MG63 (cell line): Measurements from ENCODE around the gene SP110. TPM values are rescaled to one million over a fixed set of nuclear protein-coding genes. Genes with fewer than 3 reads are reported as not detected.

Experiments used
- DNase-seq: peaks from one replicate; pipeline ENCODE4 v3.0.0-alpha.2; 2020
- H3K27me3 ChIP-seq: fragments of 250-450 bp; sonication (Bioruptor Pico); 2 replicates; pipeline ENCODE4 v1.5.1; 2020; ENCODE audit warnings: mild to moderate bottlenecking, moderate library complexity
- H3K36me3 ChIP-seq: fragments of 250-450 bp; sonication (Bioruptor Pico); 2 replicates; pipeline ENCODE4 v1.5.1; 2020; ENCODE audit warnings: mild to moderate bottlenecking, moderate library complexity
- H3K4me3 ChIP-seq: fragments of 250-450 bp; sonication (Bioruptor Pico); 2 replicates; pipeline ENCODE4 v1.5.1; 2020; ENCODE audit warnings: mild to moderate bottlenecking, moderate library complexity
- H3K9me3 ChIP-seq: fragments of 250-450 bp; sonication (Bioruptor Pico); 2 replicates; pipeline ENCODE4 v1.5.1; 2020; ENCODE audit warnings: mild to moderate bottlenecking, moderate library complexity
- total RNA-seq: library from RNA; depleted of rRNA; stranded (reverse); fragments of >200 nt; shearing (Covaris generic); gene quantifications from 2 replicates; pipeline ENCODE4 v1.2.3, GENCODE V29; 2014; ENCODE audit warnings: low replicate concordance

The SP110 gene
- total RNA-seq, 1 experiment from 2014 or later = 7.2 TPM

DNA sequence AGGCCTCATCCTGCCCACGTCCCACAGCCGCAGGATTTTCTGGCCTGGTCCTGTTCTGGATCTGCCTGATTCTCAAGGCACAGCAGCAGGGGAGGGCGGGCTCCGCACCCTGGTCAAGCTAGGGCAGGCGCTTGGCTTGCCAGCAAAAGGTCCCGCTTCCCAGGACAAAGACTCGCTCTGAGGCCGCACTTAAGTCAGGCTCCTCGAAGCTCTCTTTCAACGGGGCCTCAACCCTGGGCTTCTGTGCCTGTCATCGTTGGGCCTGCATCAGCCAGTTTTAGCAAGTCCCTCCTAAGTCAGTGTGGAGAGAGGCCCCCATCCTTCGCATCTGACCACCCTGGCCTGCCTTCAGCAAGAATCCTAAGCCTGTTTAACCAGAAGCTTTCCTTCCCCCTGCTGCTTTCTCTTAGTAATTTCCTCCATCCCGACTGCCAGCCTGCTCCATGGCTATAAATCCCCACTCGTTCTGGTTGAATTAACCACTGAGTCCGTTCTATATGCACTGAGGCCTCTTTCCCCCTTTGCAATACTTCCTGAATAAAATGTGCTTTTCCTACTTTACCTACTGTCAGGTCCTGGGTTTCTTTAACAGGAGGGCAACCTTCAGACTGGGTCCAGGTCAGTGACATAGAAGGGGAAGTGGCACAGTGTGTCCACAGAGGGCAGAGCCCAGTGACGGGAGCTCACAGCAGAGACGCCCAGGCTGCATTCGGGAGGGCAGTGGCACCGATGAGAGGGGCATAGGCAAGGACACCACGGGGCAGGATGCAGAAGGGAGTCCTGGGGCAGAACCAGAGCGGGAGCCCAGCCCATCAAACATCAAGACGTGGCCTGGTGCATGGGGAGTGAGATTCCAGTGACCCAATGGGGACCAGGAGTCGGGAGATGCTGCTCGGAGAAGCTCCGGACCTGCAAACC is 62.7 kb downstream of the SP110 start:
- Histone ChIP-seq H3K27me3 (no peaks in the 10 kb centered on the region), H3K9me3 (peaks cover 6% of the 10 kb centered on the region), H3K4me3 (no peak overlapping the region), H3K36me3 (no peaks in the 10 kb centered on the region)
- no peak for DNase-seq

DNA sequence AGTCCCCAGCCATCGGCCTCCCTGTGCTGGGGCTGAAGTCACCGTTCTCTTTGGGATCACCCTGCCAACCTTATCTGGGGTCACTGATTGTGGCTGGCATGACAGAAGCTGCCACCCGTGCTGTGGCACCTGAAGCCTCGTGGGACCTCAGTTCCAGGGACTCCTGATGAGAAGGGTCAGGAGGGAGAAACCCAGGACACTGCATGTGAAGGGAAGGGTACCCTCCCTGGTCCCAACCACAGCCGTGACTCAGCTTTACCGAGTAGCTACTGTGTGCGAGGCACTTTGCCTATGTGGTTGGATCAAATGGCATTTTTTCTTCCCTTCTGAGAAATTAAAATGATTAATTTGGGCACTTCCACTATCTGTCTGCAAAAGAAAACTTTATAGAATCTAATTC is 64.4 kb downstream of the SP110 start:
- Histone ChIP-seq H3K9me3 (peaks cover 6% of the 10 kb centered on the region), H3K4me3 (no peak overlapping the region), H3K36me3 (no peaks in the 10 kb centered on the region), H3K27me3 (no peaks in the 10 kb centered on the region)
- no peak for DNase-seq

DNA sequence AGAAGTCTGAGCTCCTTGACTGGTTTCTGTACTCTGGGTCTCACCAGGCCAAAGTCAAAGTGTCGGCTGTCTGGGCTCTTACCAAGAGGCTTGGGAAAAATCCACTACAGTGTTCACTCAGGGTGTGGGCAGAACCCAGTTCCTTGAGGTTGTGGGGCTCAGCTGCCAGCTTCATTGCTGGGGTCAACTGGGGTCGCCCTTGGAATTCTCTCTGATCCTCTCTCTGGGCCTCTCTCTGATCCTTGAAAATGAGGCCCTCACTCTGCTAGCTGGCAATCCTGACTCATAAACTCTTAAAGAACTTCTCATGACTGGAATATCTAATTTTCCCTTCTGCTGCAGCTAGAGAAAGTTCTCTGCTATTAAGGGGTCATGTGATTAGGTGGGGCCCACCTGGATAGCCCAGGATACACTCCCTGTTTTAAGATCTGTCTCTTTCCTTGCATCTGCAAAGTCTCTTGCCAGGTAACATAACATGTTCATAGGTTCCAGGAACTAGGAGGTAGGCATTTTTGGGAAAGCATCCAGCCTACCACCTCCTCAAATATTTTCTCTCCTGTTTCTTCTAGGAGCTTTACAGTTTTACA is 66.3 kb downstream of the SP110 start:
- peaks cover 3% of the 10 kb centered on the region for H3K9me3 ChIP-seq
- no peak overlapping the region for H3K4me3 ChIP-seq
- no peaks in the 10 kb centered on the region for H3K36me3 ChIP-seq
- H3K27me3 ChIP-seq = no peaks in the 10 kb centered on the region
- peak; percentile 22 for DNase-seq

DNA sequence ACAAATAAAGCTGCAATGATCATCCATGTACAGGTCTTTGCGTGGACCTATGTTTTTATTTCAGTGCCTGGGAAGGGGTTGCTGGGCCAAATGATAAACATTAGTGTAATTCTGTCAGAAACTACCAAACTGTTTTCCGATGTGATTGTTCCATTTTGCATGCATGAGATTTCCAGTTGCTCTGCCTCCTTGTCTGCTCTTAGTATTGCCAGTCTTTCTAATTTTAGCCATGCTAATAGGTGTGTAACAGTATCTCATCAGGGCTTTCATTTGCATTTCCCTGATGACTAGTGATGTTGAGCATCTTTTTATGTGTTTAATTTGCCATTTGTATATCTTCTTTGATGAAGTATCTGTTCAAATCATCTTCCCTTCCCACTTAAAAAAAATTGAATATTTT is 67.5 kb downstream of the SP110 start:
- no peak for DNase-seq
- H3K4me3 ChIP-seq = no peak overlapping the region
- no peaks in the 10 kb centered on the region for H3K9me3 ChIP-seq
- no peaks in the 10 kb centered on the region for H3K27me3 ChIP-seq
- H3K36me3 ChIP-seq = no peaks in the 10 kb centered on the region

DNA sequence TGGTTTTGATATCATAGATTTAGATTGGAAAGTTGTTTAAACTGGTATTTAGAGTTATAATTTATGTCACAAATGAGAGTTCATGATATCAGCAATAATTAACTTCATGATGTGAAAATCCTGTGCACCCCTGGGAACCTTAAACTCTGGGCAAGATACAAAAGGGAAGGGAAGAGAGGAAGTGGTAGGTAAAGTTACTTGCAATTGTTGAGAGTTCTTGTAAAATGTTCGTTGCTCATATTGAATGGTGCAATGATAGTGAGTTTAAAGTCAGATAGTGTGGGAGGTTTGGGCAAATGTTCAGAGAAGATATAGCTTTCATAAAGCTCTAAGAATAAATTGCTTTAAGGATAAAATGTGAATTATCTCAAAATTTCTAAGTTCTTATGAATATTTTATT is 75.4 kb downstream of the SP110 start:
- no peak overlapping the region for H3K4me3 ChIP-seq
- no peaks in the 10 kb centered on the region for H3K36me3 ChIP-seq
- H3K27me3 ChIP-seq = no peaks in the 10 kb centered on the region
- peaks cover 3% of the 10 kb centered on the region; the same call in 1 of the 2 replicates for H3K9me3 ChIP-seq
- no peak for DNase-seq

DNA sequence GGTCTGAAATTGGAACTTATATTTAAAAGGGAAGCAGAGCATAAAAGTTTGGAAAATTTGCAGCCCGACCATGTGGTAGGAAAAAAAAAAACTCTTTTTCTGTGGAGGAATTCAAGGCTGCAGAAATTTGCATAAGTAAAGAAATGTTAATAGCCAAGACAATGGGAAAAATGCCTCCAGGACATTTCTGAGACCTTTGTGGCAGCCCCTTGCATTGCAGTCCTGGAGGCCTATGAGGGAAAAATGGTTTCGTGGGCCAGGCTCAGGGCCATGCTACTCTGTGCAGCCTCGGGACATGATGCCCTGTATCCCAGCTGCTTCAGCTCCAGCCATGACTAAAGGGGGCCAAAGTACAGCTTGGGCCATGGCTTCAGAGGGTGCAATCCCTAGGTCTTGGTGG is 79.1 kb downstream of the SP110 start:
- peaks cover 3% of the 10 kb centered on the region; the same call in 1 of the 2 replicates for H3K9me3 ChIP-seq
- no peaks in the 10 kb centered on the region for H3K36me3 ChIP-seq
- DNase-seq = no peak
- no peaks in the 10 kb centered on the region for H3K27me3 ChIP-seq
- no peak overlapping the region for H3K4me3 ChIP-seq

DNA sequence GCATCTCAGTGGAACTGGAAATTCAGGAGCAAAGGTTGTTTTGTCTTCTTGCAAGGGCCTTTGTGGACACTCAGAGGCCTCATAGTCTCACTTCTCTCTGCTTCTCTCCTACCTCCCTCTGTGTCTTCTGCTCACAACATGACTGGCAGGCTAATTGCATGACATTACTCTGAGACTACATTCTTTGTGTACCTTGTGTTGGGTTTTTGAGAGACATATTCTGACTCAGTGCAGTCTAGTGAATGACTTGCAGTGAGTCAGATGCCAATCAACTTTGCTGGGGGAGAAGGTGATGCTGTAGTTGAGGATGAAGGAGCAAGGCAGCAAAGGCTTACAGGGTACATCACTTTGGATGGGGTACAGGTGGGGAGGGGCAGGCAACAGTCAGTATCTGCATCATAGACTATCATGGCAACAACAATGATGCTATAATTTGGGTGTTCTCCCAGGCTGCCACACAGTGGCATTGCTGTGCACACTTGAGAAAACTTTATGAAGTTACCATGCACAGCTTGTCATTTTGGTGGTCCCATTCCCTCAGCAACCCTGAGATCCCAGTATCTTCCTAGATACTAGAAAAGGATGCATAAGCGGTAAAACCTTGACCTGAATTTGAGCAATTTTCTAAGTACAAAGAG is 81.8 kb downstream of the SP110 start:
- Histone ChIP-seq H3K4me3 (no peak overlapping the region), H3K9me3 (peaks cover 24% of the 10 kb centered on the region), H3K27me3 (no peaks in the 10 kb centered on the region), H3K36me3 (no peaks in the 10 kb centered on the region)
- peak; percentile 37 for DNase-seq

DNA sequence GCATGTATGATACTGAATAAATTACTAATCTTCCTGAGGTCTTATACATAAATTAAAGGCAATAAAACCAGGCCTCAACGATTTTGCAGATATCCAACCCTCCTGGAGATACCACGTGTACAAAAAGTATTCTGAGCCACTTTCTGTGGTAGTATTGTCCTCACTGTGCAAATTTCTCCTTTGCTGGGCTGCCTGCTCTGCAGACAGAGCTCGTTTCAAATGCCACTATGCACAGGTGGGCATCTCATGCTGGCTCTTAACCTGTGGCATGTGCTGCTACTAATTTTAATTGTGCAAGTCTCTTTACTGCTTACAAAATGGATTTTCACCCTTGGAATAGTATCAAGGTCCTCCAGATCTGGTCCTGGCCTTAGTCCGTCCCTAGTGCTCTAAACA is 84.7 kb downstream of the SP110 start:
- no peak for DNase-seq
- H3K9me3 ChIP-seq = peaks cover 31% of the 10 kb centered on the region
- no peak overlapping the region for H3K4me3 ChIP-seq
- no peaks in the 10 kb centered on the region for H3K27me3 ChIP-seq
- H3K36me3 ChIP-seq = no peaks in the 10 kb centered on the region

DNA sequence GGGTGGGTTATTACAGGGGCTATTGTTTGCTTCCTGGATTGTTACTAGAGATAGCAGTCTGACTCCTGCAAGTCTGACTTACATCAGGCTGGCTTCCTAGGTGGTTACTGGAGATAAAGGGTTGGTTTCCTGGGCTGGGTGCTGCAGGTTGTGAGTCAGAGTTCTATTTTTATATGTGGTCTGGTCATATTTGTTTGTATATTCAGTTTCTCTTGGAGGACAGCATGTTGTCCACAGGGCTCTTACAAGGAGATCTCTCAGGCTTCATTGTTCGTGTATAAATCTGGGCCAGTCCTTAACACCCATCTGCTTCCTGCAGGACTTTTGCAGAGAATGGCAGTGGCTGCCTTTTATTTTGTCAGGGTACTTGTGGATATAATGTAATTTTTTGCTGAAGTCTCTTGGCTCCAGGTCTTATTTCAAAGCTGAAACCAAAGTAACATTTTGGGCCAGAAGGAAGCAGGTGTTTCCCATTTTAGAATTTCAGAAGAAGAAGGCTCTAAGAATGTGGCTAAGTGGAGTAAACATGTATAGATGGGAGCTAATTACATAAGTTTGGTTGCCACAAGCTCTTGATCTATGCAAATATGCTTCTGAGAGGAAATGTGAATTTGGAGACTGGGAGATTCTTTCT is 85.2 kb downstream of the SP110 start:
- Histone ChIP-seq H3K36me3 (no peaks in the 10 kb centered on the region), H3K27me3 (no peaks in the 10 kb centered on the region), H3K4me3 (no peak overlapping the region), H3K9me3 (peaks cover 28% of the 10 kb centered on the region)
- DNase-seq = peak; percentile 54

DNA sequence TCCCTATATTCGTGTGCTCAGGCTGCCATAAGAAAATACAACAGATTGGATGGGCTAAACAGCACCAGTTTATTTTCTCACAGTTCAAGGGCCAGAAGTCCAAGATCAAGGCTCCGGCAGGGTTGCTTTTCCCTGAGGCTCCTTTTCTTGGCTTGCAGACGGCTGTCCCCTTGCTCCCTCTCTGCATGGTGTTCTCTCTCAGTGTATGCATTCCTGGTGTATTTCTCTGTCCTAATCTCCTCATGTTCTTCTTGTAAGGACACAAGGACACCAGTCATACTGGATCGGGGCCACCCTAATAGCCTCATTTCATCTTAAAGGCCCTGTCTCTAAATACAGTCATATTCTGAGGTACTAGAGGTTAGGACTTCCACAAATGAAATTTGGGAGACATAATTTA is 88.4 kb downstream of the SP110 start:
- Histone ChIP-seq H3K4me3 (no peak overlapping the region), H3K9me3 (peaks cover 28% of the 10 kb centered on the region), H3K36me3 (no peaks in the 10 kb centered on the region), H3K27me3 (no peaks in the 10 kb centered on the region)
- DNase-seq = no peak

DNA sequence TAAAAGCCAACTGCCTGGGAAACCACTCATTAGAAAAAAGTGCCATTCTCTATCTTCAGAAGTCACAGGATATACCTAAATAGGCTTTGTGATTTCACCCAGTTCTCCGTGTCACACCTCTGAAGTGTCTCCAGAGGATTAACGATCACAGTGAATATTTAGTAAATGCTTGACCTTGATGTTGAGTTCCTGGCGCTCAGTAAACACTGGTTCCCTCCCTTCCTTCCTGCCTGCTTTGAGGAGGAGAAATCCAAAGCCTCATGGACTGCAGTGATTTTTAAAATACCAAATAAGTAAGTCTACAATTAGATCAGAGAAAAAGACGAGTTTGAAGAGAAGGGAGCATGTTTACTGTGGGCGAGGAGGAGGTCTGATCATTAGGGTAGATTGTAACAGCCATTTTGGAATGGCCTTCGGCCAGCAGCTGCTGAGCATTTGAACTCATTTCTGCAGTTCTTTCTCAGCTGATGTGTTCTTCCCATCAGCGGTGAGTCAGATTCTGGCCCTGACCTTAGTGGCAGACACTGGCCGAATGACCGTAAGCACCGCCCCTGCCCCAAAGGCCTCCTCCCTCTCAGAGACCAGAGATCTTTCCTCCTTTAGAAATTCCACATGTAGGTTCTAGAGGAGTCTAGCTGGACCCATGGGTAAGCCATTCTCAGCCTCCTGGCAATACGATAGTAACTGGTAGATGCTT is 89.0 kb downstream of the SP110 start:
- Histone ChIP-seq H3K9me3 (peaks cover 28% of the 10 kb centered on the region), H3K27me3 (no peaks in the 10 kb centered on the region), H3K36me3 (no peaks in the 10 kb centered on the region), H3K4me3 (no peak overlapping the region)
- DNase-seq = peak; percentile 91

DNA sequence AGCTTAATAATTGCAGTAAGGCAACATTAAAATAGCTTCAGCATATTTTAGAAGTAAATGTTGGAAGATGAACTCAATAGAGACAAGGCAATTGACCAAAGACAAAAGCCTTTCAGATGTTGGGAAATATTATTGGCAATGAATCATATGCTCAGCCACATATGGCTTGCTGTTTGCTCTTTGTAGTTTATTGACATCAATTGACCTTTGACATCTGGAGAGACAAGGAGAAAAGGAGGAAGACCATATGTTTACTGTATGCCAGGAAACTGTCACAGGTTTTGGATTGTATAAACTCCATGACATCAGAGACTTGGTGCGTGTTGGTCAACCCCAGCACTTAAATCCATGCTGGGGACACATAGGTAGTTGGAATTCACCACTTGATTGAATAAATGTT is 90.4 kb downstream of the SP110 start:
- H3K4me3 ChIP-seq = no peak overlapping the region
- peaks cover 20% of the 10 kb centered on the region for H3K9me3 ChIP-seq
- no peaks in the 10 kb centered on the region for H3K36me3 ChIP-seq
- H3K27me3 ChIP-seq = no peaks in the 10 kb centered on the region
- DNase-seq = no peak

DNA sequence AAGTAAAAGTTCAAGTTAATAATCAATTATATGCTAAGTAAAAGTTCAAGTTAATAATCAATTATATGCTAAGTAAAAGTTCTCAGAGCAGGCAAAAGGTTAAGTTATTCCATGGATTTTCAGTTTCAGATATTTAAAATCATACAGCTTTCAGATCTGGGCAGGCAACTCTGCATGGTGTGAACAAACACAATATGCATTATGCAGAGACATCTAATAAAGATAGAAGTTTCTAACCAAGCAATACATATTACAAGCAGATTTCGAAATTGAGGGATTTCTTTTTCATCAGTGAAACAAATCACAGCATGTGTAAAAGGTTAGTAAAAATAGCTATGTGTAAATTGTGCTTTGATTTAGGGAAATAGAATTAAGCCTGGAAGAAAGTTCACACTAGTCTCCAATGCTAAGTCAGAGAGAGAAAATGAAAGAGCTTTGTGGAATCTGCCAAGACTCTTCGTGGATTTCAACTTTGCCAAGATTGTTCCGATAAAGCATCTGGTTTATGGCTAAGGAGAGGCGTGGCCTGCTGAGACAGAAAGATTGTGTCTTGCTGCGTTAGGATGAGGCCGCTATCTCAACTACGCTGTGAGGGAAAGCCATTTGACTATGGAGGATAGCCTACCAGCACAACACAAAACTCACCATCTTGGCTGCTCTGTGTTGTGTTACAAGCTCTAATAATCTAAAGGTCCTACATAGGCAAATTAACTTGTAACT is 91.0 kb downstream of the SP110 start:
- Histone ChIP-seq H3K27me3 (no peaks in the 10 kb centered on the region), H3K36me3 (no peaks in the 10 kb centered on the region), H3K9me3 (peaks cover 14% of the 10 kb centered on the region), H3K4me3 (no peak overlapping the region)
- peak; percentile 32 for DNase-seq

DNA sequence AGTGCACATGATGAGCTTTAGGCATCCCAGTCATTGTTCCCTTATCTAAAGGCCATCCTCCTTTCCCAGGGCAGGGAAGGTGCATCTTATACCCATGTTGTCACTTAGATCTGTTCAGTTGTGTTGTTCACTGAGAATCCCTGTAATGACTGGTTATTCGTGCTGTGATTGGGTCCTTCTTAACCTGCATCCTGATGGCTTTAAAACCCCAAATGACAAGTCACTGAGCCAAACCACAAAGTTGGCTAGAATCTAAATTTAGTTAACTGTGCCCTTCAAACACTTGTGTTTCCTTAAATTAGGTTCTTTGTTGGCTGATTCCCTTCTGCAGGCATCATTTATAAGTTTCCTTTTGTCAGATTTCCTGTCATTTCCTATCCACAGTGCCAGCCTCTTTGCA is 92.6 kb downstream of the SP110 start:
- H3K4me3 ChIP-seq = no peak overlapping the region
- H3K27me3 ChIP-seq = no peaks in the 10 kb centered on the region
- no peak for DNase-seq
- H3K9me3 ChIP-seq = peaks cover 3% of the 10 kb centered on the region; the same call in 1 of the 2 replicates
- H3K36me3 ChIP-seq = no peaks in the 10 kb centered on the region

DNA sequence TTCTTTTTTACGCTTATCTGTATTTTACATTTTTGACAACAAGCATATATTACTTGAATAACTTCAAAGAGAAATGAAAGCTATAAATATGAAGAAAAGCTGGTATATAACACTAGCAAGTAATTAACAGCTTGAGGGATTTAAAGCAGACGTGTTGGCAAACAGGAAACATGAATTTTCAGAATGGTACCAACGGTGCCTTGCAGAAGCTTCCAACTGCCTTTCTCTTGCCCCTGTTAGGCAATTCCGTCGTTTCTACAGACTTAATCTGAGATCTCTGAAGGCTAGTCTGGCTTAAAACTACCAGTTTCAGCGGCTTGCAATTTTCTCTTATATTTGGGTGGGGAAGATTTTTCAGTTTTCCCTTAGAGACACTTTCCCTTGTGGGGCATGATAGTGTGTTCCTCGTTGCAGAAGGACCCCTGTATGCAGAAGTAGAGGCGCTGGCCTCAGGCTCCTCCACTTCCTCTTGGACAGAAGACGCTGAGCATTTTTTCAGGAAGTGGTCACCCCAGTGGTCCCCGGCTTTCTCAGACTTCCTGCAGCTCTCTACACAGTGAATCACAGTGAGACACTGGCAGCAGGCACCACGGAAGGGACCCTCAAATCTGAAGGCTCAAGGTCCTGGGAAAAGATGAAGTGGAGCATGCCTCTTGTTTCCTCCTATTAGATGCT is 94.9 kb downstream of the SP110 start:
- no peak overlapping the region for H3K4me3 ChIP-seq
- no peaks in the 10 kb centered on the region for H3K36me3 ChIP-seq
- peak; percentile 25 for DNase-seq

More for the DNA sequence above, 94.9 kb downstream of the SP110 start:
- H3K9me3 ChIP-seq = no peaks in the 10 kb centered on the region
- no peaks in the 10 kb centered on the region for H3K27me3 ChIP-seq
